Neural cell (in vitro differentiated cells): Measurements from ENCODE around the gene GPC1. TPM values are rescaled to one million over a fixed set of nuclear protein-coding genes. Genes with fewer than 3 reads are reported as not detected.

ENCODE experiments used
- H2AFZ ChIP-seq: fragments of 200-600, 300-800 bp; sonication (generic), shearing (Covaris generic); 2 replicates; pipeline ENCODE4 v1.6.0; 2014; ENCODE audit warnings: low read depth, mild to moderate bottlenecking, antibody characterized with exemption, low read length, moderate library complexity
- H3F3A ChIP-seq: fragments of 200-600 bp; shearing (Covaris generic); 2 replicates; pipeline ENCODE4 v1.6.1; 2016; ENCODE audit warnings: mild to moderate bottlenecking, moderate library complexity, mixed read lengths, antibody characterized with exemption, low read length; ENCODE audit not compliant: insufficient read depth, poor library complexity, severe bottlenecking
- H3K27ac ChIP-seq: fragments of 200-600, 300-800 bp; sonication (generic), shearing (Covaris generic); 2 replicates; pipeline ENCODE4 v1.5.1; 2014; ENCODE audit warnings: mild to moderate bottlenecking, low read length, moderate library complexity
- H3K27me3 ChIP-seq: fragments of 300-800, 200-600 bp; sonication (generic), shearing (Covaris generic); 2 replicates; pipeline ENCODE4 v1.6.0; 2014; ENCODE audit warnings: mild to moderate bottlenecking, low read depth, low read length, moderate library complexity; ENCODE audit not compliant: insufficient read depth
- H3K36me3 ChIP-seq: fragments of 300-800, 200-600 bp; sonication (generic), shearing (Covaris generic); 2 replicates; pipeline ENCODE4 v1.5.1; 2014; ENCODE audit warnings: mild to moderate bottlenecking, antibody characterized with exemption, low read length, moderate library complexity; ENCODE audit not compliant: insufficient read depth
- H3K4me2 ChIP-seq: fragments of 300-800, 200-600 bp; sonication (generic), shearing (Covaris generic); 2 replicates; pipeline ENCODE4 v1.6.0; 2014; ENCODE audit warnings: mild to moderate bottlenecking, low read length
- H3K4me3 ChIP-seq: fragments of 300-800, 200-600 bp; sonication (generic), shearing (Covaris generic); 2 replicates; pipeline ENCODE4 v1.5.1; 2014; ENCODE audit warnings: mild to moderate bottlenecking, low read length, moderate library complexity
- H3K79me2 ChIP-seq: fragments of 200-600 bp; shearing (Covaris generic); replicated peaks from 2 replicates; pipeline ENCODE4 v1.6.0; 2014; ENCODE audit warnings: mild to moderate bottlenecking, low read length, moderate library complexity; ENCODE audit not compliant: insufficient read depth
- H3K9ac ChIP-seq: fragments of 300-800, 200-600 bp; sonication (generic), shearing (Covaris generic); 2 replicates; pipeline ENCODE4 v1.6.1; 2016; ENCODE audit warnings: mild to moderate bottlenecking, low read length, mixed read lengths
- H3K9me2 ChIP-seq: fragments of 200-600 bp; shearing (Covaris generic); 2 replicates; pipeline ENCODE4 v1.6.1; 2016; ENCODE audit warnings: mild to moderate bottlenecking, low read length, mixed read lengths; ENCODE audit not compliant: insufficient read depth
- H3K9me3 ChIP-seq: fragments of 200-600, 300-800 bp; sonication (generic), shearing (Covaris generic); 2 replicates; pipeline ENCODE4 v1.6.1; 2016; ENCODE audit warnings: mild to moderate bottlenecking, mixed run types, low read length, moderate library complexity, mixed read lengths
- H4K20me1 ChIP-seq: fragments of 200-600 bp; shearing (Covaris generic); 2 replicates; pipeline ENCODE4 v1.6.1; 2016; ENCODE audit warnings: mild to moderate bottlenecking, mixed run types; ENCODE audit not compliant: insufficient read depth
- EP300 ChIP-seq: fragments of 450-650 bp; conservative IDR thresholded peaks from 2 replicates; pipeline ENCODE4 v1.6.1; 2014; ENCODE audit warnings: antibody characterized with exemption, mild to moderate bottlenecking, moderate library complexity; ENCODE audit not compliant: poor library complexity, severe bottlenecking
- EZH2 ChIP-seq: fragments of 200-600, 300-800 bp; shearing (Covaris generic), sonication (generic); IDR thresholded peaks from 2 replicates; pipeline ENCODE4 v1.6.1; 2014; ENCODE audit warnings: antibody characterized with exemption, low read length, borderline replicate concordance, mild to moderate bottlenecking; ENCODE audit not compliant: insufficient read depth, poor library complexity, severe bottlenecking
- MXI1 ChIP-seq: fragments of 450-650 bp; conservative IDR thresholded peaks from 2 replicates; pipeline ENCODE4 v1.6.1; 2014; ENCODE audit warnings: antibody characterized with exemption, mild to moderate bottlenecking; ENCODE audit not compliant: poor library complexity, severe bottlenecking
- POLR2AphosphoS5 ChIP-seq: IDR thresholded peaks from 2 replicates; pipeline ENCODE4 v1.6.1; 2012
- RAD21 ChIP-seq: fragments of 450-650 bp; conservative IDR thresholded peaks from 2 replicates; pipeline ENCODE4 v1.6.1; 2014; ENCODE audit warnings: antibody characterized with exemption, mild to moderate bottlenecking, moderate library complexity
- SMC3 ChIP-seq: fragments of 450-650 bp; conservative IDR thresholded peaks from 2 replicates; pipeline ENCODE4 v1.6.1; 2014; ENCODE audit warnings: antibody characterized with exemption, mild to moderate bottlenecking, moderate library complexity; ENCODE audit not compliant: poor library complexity
- TAF1 ChIP-seq: IDR thresholded peaks from 2 replicates; pipeline ENCODE4 v1.6.1; 2012; ENCODE audit warnings: low read depth
- polyA plus RNA-seq: library from polyadenylated mRNA; depleted of rRNA; stranded (reverse); fragments of >200 nt; gene quantifications from 2 replicates; pipeline ENCODE4 v1.2.3, GENCODE V29; 2014
- TF ChIP-seq, protein P1 (sequence below): fragments of 450-650 bp; IDR thresholded peaks from 2 replicates; pipeline ENCODE4 v1.5.1; 2014; ENCODE audit warnings: antibody characterized with exemption, mild to moderate bottlenecking, moderate library complexity; ENCODE audit not compliant: poor library complexity, severe bottlenecking
- TF ChIP-seq, protein P2 (sequence below): IDR thresholded peaks from 2 replicates; pipeline ENCODE4 v1.6.1; 2012; ENCODE audit warnings: borderline replicate concordance

Gene GPC1
- polyA plus RNA-seq, 1 donor from 2014 or later, result 74.0 TPM

DNA sequence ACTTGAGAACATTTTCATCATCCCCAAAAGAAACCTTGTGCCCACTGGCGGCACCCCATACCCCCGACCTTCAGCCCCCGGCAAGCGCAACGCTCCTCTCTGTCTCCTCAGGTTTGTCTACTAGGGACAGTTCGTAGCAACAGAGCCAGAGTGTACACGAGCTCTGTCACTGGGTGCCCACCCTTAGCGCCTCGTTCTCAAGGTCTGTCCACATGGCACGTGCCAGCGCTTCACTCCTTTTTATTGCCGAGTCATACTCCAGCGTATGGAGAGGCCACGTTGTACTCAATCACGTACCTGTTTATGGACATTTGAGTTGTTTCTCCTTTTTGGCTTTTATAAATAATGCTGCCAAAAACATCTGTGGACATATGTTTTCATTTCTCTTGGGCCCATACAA lies 30.3 kb upstream of the GPC1 start:
- no peak overlapping the region for H2AFZ ChIP-seq
- no peak overlapping the region for H3K4me3 ChIP-seq
- no peak for TF ChIP-seq MXI1
- no peak for TF ChIP-seq EZH2
- no peak for TF ChIP-seq RAD21
- TF ChIP-seq, protein P1, sequence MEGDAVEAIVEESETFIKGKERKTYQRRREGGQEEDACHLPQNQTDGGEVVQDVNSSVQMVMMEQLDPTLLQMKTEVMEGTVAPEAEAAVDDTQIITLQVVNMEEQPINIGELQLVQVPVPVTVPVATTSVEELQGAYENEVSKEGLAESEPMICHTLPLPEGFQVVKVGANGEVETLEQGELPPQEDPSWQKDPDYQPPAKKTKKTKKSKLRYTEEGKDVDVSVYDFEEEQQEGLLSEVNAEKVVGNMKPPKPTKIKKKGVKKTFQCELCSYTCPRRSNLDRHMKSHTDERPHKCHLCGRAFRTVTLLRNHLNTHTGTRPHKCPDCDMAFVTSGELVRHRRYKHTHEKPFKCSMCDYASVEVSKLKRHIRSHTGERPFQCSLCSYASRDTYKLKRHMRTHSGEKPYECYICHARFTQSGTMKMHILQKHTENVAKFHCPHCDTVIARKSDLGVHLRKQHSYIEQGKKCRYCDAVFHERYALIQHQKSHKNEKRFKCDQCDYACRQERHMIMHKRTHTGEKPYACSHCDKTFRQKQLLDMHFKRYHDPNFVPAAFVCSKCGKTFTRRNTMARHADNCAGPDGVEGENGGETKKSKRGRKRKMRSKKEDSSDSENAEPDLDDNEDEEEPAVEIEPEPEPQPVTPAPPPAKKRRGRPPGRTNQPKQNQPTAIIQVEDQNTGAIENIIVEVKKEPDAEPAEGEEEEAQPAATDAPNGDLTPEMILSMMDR, result no peak
- no peak for TF ChIP-seq SMC3
- TF ChIP-seq POLR2AphosphoS5, result no peak
- TF ChIP-seq, protein P2, sequence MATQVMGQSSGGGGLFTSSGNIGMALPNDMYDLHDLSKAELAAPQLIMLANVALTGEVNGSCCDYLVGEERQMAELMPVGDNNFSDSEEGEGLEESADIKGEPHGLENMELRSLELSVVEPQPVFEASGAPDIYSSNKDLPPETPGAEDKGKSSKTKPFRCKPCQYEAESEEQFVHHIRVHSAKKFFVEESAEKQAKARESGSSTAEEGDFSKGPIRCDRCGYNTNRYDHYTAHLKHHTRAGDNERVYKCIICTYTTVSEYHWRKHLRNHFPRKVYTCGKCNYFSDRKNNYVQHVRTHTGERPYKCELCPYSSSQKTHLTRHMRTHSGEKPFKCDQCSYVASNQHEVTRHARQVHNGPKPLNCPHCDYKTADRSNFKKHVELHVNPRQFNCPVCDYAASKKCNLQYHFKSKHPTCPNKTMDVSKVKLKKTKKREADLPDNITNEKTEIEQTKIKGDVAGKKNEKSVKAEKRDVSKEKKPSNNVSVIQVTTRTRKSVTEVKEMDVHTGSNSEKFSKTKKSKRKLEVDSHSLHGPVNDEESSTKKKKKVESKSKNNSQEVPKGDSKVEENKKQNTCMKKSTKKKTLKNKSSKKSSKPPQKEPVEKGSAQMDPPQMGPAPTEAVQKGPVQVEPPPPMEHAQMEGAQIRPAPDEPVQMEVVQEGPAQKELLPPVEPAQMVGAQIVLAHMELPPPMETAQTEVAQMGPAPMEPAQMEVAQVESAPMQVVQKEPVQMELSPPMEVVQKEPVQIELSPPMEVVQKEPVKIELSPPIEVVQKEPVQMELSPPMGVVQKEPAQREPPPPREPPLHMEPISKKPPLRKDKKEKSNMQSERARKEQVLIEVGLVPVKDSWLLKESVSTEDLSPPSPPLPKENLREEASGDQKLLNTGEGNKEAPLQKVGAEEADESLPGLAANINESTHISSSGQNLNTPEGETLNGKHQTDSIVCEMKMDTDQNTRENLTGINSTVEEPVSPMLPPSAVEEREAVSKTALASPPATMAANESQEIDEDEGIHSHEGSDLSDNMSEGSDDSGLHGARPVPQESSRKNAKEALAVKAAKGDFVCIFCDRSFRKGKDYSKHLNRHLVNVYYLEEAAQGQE, result no peak
- no peak for TF ChIP-seq TAF1
- no peaks in the 10 kb centered on the region for H4K20me1 ChIP-seq
- no peaks in the 10 kb centered on the region for H3F3A ChIP-seq
- no peaks in the 10 kb centered on the region for H3K9me3 ChIP-seq
- no peak overlapping the region for H3K9ac ChIP-seq
- H3K36me3 ChIP-seq, result no peaks in the 10 kb centered on the region
- H3K27me3 ChIP-seq, result no peaks in the 10 kb centered on the region
- no peaks in the 10 kb centered on the region for H3K79me2 ChIP-seq
- H3K9me2 ChIP-seq, result no peaks in the 10 kb centered on the region
- H3K4me2 ChIP-seq, result no peak overlapping the region
- H3K27ac ChIP-seq, result no peak overlapping the region

DNA sequence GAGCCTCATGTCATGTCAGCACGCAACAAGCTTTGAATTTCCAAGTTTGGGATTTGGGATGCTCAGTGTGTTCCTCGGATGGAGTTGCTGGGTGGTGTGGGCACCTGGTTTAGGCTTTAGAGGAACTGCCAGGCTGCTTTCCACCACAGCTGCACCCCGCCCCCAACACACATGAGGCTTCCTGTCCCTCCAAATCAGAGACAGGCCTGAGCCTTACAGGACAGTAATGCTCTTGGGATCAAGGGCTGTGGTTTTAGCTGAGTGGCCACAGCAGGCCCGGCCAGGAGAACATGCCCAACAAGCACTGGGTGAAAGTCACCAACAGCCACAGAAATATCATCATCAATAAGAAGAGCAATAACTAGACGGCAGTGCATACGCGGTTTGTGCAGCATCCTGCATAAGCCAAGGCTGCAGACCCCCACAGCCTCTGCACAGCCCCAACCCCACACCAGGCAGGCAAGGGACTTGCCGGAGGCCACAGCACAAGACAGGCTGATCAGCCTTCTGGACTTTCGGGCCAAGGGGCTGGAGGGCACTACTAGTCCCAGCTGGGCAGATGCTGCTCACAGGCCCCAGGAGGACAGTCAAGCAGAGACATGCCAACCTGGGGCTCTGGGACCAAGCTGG lies 29.7 kb upstream of the GPC1 start:
- Histone ChIP-seq H4K20me1 (no peaks in the 10 kb centered on the region), H3K79me2 (no peaks in the 10 kb centered on the region), H3K27me3 (no peaks in the 10 kb centered on the region), H3K9ac (no peak overlapping the region), H3K36me3 (no peaks in the 10 kb centered on the region), H3K27ac (no peak overlapping the region), H2AFZ (no peak overlapping the region), H3K4me2 (no peak overlapping the region), H3F3A (no peaks in the 10 kb centered on the region), H3K9me3 (no peaks in the 10 kb centered on the region), H3K4me3 (no peak overlapping the region), H3K9me2 (no peaks in the 10 kb centered on the region)
- no peak for TF ChIP-seq EP300
- TF ChIP-seq, protein P1, result no peak
- TF ChIP-seq, protein P2, result no peak
- TF ChIP-seq EZH2, result no peak
- TF ChIP-seq SMC3, result no peak
- no peak for TF ChIP-seq TAF1
- TF ChIP-seq MXI1, result no peak
- TF ChIP-seq POLR2AphosphoS5, result no peak
- TF ChIP-seq RAD21, result no peak
